ENCODE data around the gene CGGBP1.
"Not testable (repeated sequence)": the region's sequence is repeated elsewhere in the genome, so short reads cannot be mapped to it uniquely, and the experiment has no call there.

GRCh38 chr3:88015656-88016055 is 43.1 kb downstream of the CGGBP1 start:
- TF ChIP-seq, protein P1, sequence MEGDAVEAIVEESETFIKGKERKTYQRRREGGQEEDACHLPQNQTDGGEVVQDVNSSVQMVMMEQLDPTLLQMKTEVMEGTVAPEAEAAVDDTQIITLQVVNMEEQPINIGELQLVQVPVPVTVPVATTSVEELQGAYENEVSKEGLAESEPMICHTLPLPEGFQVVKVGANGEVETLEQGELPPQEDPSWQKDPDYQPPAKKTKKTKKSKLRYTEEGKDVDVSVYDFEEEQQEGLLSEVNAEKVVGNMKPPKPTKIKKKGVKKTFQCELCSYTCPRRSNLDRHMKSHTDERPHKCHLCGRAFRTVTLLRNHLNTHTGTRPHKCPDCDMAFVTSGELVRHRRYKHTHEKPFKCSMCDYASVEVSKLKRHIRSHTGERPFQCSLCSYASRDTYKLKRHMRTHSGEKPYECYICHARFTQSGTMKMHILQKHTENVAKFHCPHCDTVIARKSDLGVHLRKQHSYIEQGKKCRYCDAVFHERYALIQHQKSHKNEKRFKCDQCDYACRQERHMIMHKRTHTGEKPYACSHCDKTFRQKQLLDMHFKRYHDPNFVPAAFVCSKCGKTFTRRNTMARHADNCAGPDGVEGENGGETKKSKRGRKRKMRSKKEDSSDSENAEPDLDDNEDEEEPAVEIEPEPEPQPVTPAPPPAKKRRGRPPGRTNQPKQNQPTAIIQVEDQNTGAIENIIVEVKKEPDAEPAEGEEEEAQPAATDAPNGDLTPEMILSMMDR (IDR thresholded peaks at IDR 0.05; ENCODE audit: low read depth, low read length, poor library complexity, severe bottlenecking), result not testable (repeated sequence)
- TF ChIP-seq EZH2phosphoT487 (IDR thresholded peaks at IDR 0.05; ENCODE audit: borderline replicate concordance, low read length), result not testable (repeated sequence)
